GM21723 (cell line): ENCODE data around the gene MOXD1.
A peak's percentile ranks its signal among the peaks of the same experiment; 100 is the strongest.
"Not testable (repeated sequence)": the region's sequence is repeated elsewhere in the genome, so short reads cannot be mapped to it uniquely, and the experiment has no call there.

Experiments used
- ATAC-seq: cut with Tn5 transposase; IDR thresholded peaks from one replicate; pipeline ENCODE4 v1.9.1; 2021; ENCODE audit warnings: mild to moderate bottlenecking, moderate library complexity; ENCODE audit not compliant: unreplicated experiment

MOXD1 gene

DNA sequence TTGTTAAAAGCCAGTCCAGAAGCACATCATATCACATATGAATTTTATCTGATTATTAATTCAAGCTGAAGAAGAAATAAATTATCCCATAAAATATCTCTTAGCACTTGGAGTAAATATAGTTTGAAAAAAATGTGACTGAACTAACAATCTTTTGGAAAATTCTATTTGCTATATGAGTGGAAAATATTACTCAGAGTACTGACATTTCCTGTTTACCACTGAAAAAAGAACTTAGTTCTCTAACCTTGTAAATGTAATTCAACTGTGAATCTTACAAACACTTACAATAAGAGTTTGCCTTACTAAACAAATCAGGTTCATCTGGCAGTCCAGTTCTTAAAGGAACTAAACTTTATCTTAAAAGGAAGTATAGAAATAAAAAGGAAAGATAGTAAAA lies 44.2 kb downstream of the MOXD1 start:
- no peak for ATAC-seq

DNA sequence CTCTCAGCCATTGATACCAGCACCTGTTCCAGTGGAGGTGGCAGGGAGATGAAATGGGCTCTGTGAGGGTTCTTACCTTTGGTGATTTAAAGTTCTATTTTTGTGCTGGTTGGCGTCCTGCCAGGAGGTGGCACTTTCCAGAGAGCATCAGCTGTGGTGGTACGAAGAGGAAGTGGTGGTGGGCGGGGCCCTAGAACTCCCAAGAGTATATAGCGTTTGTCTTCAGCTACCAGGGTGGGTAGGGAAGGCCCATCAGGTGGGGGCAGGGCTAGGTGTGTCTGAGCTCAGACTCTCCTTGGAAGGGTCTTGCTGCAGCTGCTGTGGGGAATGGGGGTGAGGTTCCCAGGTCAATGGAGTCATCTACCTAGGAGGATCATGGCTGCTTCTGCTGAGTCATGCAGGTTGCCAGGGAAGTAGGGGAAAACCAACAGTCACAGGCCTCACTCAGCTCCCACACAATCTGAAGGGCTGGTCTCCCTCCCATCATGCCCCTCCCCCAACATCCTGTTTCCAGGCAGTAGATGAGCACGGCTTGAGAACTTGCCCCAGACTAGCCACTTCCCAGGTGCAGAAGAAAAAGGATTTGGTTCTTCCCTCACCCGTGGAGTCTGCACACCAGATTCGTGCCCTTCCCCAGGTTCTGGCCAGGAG lies 46.6 kb downstream of the MOXD1 start:
- peak; percentile 57 for ATAC-seq

DNA sequence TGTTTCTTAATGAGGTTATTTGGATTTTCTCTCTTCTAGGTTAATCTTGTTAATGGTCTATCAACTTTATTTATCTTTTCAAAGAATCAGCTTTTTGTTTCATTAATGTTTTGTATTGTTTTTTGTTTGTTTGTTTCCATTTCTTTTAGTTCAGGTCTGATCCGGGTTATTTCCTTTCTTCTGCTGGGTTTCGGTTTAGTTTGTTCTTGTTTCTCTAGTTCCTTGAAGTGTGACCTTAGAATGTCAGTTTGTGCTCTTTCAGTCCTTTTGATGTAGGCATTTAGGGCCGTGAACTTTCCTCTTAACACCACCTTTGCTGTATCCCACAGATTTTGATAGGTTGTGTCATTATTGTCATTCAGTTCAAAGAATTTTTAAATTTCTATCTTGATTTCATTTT lies 49.3 kb downstream of the MOXD1 start:
- not testable (repeated sequence) for ATAC-seq

DNA sequence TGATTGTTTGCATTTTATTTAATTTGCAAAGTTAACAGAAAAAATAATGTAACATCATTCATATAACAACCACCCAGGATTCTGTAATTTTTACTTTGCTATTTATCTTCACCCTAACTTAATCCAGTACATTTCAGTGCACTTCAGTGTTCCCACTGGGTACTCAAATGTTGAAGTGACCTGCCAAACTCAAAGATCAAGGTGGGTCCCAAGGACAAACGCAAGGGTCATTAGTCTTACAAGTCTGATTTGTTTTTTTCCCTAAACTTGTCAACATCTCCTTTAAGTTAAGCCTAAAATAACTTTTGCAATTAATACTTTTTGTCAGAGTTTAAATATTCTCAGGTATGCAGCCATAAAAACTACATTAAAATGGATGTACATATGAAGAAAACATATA lies 53.0 kb downstream of the MOXD1 start:
- ATAC-seq, result no peak

DNA sequence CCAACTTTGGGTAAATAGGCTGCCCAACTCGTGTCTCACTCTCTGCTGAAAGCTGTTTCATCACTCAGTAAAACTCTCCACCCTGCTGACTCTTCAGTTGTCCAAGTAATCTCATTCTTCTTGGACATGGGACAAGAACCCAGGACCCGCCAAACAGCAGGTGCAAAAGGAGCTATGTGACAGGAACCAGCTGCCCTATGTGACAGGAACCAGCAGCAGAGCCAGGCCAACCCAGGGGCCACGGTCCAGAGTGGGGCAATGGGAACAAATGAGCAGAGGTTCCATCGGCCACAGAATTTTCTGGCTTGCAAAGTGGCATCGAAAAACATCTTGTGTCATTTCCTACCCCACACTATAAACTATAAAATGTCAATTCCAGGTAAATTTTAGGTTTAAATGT lies 56.5 kb downstream of the MOXD1 start:
- no peak for ATAC-seq

DNA sequence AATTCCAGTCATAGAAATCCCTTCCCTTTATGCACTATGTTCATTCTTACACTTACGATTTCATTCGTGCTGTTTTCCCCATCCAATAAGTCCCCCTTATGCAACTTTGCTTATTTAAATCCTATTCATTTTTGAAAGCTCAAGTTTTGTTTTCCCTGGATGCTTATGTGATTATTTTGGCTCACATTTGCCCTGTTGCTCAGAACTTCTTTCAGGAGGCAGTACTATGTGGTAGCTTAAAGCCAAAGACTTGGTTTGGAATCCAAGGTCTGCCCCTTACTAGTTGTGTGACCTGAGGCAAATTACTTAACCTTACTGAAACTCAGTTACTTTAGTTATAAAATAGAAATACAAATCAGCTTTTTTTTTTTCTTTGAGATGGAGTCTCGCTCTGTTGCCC lies 59.6 kb downstream of the MOXD1 start:
- no peak for ATAC-seq

DNA sequence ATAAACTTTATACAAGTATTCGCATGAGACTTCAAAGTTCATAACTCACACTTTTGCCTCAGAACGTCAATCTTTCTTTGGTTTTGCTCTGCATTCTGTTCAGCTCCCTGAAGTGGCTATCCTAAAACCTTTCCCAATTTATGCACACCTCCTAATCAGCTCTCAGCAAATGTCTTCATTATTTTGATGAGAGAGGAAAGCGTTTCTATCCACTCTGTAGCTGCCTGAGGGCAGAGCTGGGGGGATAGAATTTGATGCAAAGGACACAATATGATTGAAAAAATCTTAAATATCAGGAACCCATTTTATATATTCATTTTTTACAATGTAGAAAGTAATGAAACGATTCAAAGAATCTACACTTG lies 66.8 kb downstream of the MOXD1 start:
- no peak for ATAC-seq

DNA sequence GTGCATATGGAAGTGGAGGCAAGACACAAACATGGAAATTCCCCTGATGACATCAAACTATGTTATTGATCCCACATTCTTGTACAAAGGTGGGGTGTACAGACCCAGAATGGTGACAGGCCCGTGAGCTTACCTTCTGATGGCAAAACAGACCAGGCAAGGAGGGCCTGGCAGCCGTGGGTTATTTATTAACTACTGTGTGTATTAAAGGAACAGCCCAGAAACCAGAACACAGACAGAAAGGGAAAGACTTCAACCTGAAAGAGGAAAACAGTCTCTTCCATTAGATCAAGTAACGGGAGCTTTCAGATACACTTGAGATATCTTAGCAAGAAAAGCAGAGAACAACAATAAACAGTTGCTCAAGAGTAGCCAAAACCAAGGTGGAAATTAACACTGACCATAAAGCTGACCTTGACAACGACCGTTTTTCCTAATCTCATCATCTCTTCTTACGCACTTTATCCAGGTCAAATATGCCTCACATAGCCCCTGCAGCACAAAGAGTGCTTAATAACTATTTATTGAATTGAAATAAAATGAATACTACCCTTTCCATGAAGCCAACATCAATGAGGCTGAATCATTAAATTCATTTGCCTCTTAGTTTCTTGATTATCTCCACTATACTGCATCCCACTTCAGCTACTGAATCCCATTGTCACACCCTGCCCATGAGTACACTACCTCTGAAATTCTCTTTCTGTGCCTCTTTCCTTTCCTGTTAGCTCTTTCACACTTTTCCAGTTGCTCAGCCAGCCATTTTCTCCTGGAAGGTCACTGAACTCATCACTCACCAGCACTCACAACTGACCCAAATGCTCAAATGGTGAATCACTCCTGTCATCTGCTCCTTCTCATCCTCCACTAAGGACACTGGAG lies 67.4 kb downstream of the MOXD1 start:
- no peak for ATAC-seq

DNA sequence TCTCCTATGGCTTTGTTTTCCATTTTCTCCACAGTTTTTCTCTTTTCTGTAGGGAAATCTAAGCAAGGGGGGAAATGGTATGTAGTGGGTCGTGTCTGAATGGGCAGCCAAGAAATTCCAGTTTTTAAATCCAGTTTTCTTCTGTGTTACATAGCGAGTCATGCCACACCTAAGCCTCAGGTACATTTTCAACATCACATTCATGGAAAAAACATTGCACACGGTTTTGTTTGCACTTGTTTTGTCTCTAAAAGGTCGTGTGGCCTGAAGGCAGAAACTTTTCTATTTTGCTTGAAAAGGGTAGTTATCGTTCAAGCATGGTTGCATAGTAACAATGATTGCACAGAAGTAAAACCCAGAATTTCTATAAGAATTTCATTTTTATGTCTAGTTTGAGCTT lies 70.5 kb downstream of the MOXD1 start:
- no peak for ATAC-seq

DNA sequence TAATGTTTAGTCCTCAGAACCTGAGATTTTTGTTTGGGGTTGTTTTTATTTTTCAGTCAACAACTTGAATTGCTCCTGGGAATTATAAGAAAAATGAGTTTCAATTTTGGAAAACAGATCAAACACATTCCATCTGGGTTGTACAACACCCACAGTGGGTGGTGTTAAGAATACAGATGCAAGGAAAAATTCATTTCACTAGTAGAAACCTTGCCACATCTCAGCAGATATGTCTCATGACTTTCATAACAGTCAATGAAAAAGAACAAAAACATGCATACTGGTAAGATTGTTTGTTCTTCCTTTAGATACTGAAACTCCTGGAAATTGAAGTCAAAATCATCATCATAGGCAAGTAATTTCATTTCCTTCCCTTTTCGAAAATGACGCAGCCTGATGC lies 78.9 kb downstream of the MOXD1 start:
- no peak for ATAC-seq

DNA sequence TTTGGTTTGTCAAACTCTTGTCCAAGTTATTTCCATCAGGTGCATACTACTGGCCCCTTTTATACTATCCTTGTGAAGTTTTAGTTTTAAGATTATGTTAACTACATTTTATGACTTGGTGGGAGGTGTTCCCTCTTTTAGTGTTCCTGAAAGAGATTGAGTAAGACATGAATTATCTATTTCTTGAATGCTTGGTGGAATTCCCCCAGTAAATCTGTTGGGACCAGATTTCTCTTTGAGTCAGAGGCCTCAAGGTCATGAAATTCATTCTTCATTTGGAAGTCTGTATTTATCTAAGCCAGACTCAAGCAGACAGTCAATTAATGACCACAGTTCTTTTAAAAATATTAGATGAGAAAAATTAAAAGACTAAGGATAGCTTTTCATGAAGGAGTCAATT lies 81.3 kb downstream of the MOXD1 start:
- no peak for ATAC-seq

DNA sequence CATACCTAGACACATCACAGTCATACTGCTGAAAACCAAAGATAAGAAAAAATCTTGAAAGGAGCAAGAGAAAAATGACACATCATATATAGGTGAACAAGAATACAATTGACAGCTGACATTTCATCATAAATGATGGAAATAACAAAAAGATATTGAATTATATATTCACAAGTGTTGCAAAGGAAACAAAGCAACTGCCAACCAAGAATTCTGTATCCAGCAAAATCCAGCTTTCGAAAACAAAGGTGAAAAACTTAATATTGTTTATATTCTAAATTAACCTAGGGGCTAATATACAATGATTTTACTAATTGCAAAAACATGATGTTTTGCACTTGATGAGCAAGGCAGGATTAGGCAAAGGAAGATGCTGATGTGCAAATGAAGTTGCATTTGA lies 84.3 kb downstream of the MOXD1 start:
- ATAC-seq, result no peak

DNA sequence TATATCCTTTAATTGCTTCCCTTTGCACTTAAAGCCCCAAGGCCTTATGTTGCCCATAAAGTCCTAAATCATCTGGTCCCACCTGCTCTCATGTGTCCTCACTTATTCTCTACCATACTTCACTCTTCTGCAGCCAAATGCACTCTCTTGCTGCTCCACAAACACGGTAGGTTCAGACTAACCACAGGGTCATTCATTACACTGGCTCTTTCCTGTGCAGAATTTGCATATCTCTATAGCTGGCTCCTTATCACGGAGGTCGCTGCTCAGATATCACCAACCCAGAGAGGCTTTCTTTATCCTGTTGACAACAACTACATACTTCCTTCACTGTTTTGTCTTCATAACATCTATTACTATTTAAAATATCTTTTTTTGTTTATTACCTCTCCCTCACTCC lies 86.8 kb downstream of the MOXD1 start:
- no peak for ATAC-seq

DNA sequence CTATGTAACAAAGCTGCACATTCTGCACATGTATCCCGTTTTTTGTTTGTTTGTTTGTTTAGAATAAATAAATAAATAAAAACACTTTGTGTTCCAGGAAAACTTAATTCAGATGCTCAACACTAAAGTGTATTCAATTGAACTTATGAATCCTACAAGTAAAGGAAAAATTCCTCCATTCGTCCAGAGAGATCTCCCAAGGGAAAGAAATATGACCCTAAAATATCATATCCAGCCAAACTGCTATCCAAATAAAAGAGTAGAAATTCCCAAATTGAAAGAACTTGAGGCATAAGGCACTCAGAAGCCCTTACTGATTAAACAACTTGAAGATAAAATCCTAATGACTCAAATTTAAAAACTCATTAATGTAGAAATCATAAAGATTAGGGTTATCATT lies 90.4 kb downstream of the MOXD1 start:
- ATAC-seq, result no peak

DNA sequence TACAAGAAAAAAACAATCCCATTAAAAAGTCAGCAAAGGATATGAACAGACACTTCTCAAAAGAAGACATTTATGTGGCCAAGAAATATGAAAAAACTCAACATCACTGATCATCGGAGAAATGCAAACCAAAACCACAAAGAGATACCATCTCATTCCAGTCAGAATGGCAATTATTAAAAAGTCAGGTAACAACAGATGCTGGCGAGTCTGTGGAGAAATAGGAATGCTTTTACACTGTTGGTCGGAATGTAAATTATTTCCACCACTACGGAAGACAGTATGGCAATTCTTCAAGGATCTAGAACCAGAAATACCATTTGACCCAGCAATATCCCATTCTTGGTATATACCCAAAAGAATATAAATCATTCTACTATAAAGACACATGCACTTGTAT lies 91.1 kb downstream of the MOXD1 start:
- not testable (repeated sequence) for ATAC-seq

DNA sequence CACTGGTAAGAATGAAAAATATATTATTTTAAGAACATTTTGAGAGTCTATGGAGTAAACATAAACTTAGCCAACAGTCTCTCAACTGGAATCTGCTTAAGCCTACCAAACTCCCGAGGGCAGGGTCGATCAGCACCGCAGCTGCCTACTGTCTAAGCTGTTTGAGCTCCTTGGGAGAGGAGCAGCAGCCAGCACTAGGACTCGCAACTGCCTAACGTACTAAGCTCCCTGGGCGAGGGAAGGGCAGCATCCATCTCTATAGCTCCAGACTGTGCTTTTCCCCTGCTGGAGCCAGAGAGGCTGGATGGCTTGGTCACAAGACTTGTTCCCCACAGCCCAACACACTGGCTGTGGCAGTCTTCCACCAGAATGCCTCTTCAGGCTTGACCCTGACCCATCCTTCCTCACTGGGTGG lies 96.4 kb downstream of the MOXD1 start:
- no peak for ATAC-seq

DNA sequence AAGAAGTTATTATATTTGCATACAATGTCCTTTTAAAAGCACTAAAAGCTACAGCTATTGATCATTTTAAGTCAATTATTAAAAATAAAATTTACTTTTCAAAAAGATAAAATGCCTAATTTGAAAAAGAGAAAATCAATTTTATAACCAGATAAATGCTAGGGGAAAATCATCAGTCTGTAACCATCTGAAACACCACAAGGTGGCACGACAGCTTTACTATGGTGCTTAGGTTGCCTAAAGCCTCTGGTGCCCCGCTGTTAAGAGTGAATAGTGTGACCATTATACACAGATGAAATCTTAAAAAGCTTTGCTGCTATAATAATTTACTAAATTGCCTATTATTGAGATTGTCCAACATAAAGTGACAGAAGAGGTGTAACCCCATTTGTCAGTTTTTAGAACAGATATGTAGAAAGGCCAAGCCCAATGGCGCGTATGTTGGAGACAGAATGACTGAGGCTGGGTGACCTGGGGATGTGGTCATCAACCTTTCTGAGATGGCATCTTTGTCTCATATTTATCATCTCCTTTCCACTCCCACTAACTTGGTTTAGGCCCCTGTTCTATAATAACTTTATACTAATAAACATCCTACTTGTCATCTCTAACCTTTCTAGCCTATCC lies 100.8 kb downstream of the MOXD1 start:
- peak; percentile 83 for ATAC-seq

DNA sequence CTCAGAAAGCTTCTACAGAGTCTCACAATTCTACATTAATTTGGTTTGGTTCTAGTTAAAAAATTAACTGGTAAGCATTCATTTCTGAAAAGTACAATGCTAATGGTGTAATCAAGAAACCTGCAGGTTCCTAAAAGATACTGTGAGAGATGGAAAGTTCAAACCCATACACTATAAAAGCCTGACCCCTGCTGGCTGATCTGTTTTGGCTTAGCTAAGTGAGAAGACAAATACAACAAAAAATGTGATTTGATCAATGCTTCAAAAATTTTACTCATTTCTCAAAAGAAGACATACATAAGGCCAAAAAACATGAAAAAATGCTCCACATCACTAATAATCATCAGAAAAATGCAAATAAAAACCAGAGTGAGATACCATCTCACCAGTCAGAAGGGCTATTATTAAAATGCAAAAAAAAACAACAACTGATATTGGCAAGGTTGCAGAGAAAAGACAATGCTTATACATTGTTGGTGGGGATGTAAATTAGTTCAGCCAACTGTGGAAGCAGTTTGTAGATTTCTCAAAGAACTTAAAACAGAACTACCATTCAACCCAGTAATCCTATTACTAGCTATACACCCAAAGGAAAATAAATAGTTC lies 102.8 kb downstream of the MOXD1 start:
- ATAC-seq, result no peak

DNA sequence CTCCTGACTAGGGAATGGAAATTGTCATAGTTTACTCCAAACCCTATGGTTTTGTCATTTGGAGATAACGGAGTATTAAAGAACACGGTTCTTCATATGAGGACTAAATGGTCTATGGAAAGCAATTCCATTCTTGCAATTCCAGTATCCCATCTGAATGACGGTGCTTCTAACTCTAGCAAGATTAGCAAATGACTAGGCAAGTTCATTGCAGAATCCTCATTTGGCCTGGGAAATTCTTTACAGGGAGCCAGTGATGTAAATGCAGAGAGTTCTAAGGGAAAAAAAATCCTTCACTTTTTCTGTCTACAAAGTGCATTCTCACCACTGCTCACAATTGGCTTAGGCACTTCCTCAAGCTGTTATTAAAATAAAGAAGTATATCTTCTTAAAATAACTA lies 111.5 kb downstream of the MOXD1 start:
- ATAC-seq, result no peak

DNA sequence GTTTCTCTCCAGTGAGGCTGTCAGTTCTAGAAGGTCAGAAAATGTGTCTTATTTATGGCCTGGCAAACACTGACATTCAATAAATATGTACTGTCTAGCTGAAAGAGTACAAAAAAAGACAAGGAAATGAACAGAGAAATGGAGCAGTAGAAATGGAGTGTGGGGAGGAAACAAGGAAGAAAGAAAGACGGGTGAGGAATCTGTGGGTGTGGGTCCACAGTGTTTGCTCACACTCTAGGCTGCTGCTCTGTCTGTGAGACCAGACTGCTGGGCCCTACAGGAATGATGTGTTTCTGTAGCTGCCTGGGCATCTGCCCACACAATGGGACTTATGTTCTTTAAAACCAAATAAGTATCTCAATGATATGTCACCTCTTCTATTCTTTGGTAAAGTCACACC lies 114.2 kb downstream of the MOXD1 start:
- ATAC-seq, result no peak

DNA sequence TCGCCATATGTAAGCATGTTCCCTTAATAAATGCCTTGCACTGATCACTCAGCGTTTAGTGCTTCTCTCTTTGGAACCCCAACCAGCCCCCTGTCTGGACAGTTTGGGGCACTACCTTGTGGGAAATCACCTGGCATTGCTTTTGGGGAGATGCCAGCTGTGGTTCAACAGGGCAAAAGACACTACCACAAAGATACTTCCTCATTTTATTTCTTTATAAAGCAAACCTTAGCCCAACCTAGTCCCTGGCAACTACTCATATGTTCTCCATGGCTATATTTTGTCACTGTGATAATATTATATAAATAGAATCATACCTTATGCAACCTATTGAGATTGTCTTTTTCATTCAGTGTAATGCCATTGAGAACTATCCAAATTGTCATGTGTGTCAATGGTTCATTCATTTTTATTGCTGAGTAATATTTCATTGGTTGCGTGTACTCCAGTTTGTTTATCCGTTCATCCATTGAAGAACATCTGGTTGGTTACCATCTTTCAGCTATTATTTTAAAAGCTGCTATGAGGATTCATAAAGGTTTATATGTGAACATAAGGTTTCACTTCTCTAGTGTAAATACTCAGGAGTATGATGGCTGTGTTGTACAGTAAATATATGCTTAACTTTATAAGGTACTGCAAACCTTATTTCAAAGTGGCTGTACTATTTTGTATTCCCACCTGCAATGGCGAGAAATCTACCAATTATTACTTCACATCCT lies 114.8 kb downstream of the MOXD1 start:
- no peak for ATAC-seq
